K562 (cell line): ENCODE measurements around the gene CYSRT1. TPM values are rescaled to one million over a fixed set of nuclear protein-coding genes. Genes with fewer than 3 reads are reported as not detected.

Experiments
- ATAC-seq: fragments of 200-7000 bp; cut with Tn5 transposase; 3 replicates; pipeline ENCODE4 v1.9.1; 2020; ENCODE audit warnings: moderate library complexity
- BruUV-seq: library from RNA; stranded (reverse); fragments of 400-500 nt; replicated peaks from 2 replicates; lab custom pipeline; 2021; lab: Mats Ljungman, UMichigan
- CTCF ChIA-PET: fragments of 300-600 bp; formaldehyde crosslinking; extraction: SDS; loops from one replicate; lab custom pipeline; 2021; ENCODE audit warnings: low intra/inter-chr PET ratio; lab: Yijun Ruan, JAX
- POLR2A ChIA-PET: fragments of 300-600, 350-650 bp; sonication (Branson Sonifier 250); formaldehyde crosslinking; extraction: SDS; loops from one replicate; lab custom pipeline; 2021; ENCODE audit warnings: antibody characterized with exemption, inconsistent platforms; lab: Yijun Ruan, JAX
- DNase-seq, 4 experiments: peaks; one replicate each; pipeline versions ENCODE4 v3.0.0 to v3.0.0-alpha.2; 2011 to 2018; ENCODE audit warnings: low spot score in 3 of 4, mixed read lengths in 3 of 4; ENCODE audit errors: extremely low read depth in 1 of 4
- FAIRE-seq: peaks from 2 replicates; lab custom pipeline; 2011; peaks lifted over from hg19 to GRCh38; lab: Jason Lieb, UNC
- H2AFZ ChIP-seq: 2 replicates; pipeline ENCODE4 v1.6.0; 2011; ENCODE audit warnings: low read depth, low read length, control low read depth, inconsistent platforms
- H3K27ac ChIP-seq: fragments of 200-600 bp; 3 replicates; pipeline ENCODE4 v1.8.0; 2011; ENCODE audit warnings: low read depth, mild to moderate bottlenecking, control low read depth, inconsistent platforms, low read length, moderate library complexity, mixed read lengths; ENCODE audit errors: extremely low read depth
- H3K27me3 ChIP-seq, 2 experiments: fragments of 300-600 bp in 1 of 2; 2 replicates in 1 of 2; 3 replicates in 1 of 2; pipeline versions ENCODE4 v1.6.0 to v1.8.0; 2011; ENCODE audit warnings: inconsistent platforms in 2 of 2, low read length in 2 of 2, mild to moderate bottlenecking in 1 of 2, mixed read lengths in 1 of 2, moderate library complexity in 1 of 2; ENCODE audit not compliant: control insufficient read depth in 2 of 2, insufficient read depth in 2 of 2
- H3K36me3 ChIP-seq: fragments of 300-600 bp; 3 replicates; pipeline ENCODE4 v1.8.0; 2011; ENCODE audit warnings: mild to moderate bottlenecking, low read length, inconsistent platforms; ENCODE audit not compliant: control insufficient read depth, insufficient read depth
- H3K4me1 ChIP-seq, 2 experiments: fragments of 200-600 bp in 1 of 2; replicated peaks in 1 of 2; 2 replicates in 1 of 2; 3 replicates in 1 of 2; pipeline versions ENCODE4 v1.5.1 to v1.8.0; 2011; ENCODE audit warnings: inconsistent platforms in 2 of 2, low read length in 2 of 2, mild to moderate bottlenecking in 1 of 2, mixed read lengths in 1 of 2, moderate library complexity in 1 of 2; ENCODE audit not compliant: control insufficient read depth in 2 of 2, insufficient read depth in 2 of 2
- H3K4me2 ChIP-seq: 2 replicates; pipeline ENCODE4 v1.6.1; 2011; ENCODE audit warnings: low read length, control low read depth, inconsistent platforms, mixed read lengths; ENCODE audit not compliant: insufficient read depth
- H3K4me3 ChIP-seq: fragments of 200-600 bp; sonication (generic), shearing (Covaris generic); 2 replicates; pipeline ENCODE4 v1.5.1; 2016; ENCODE audit warnings: control low read depth, inconsistent platforms
- H3K79me2 ChIP-seq: fragments of 200-600 bp; 3 replicates; pipeline ENCODE4 v1.8.0; 2011; ENCODE audit warnings: low read length, inconsistent platforms; ENCODE audit not compliant: control insufficient read depth, insufficient read depth
- H3K9ac ChIP-seq, 2 experiments: 2 replicates each; pipeline versions ENCODE4 v1.6.0 to v1.6.1; 2011; ENCODE audit warnings: low read depth in 2 of 2, low read length in 2 of 2, control low read depth in 1 of 2, inconsistent platforms in 1 of 2, mild to moderate bottlenecking in 1 of 2, mixed read lengths in 1 of 2; ENCODE audit not compliant: insufficient read depth in 1 of 2
- H3K9me1 ChIP-seq: one replicate; pipeline ENCODE4 v1.6.0; 2011; ENCODE audit warnings: inconsistent platforms, mild to moderate bottlenecking, low read length, moderate library complexity; ENCODE audit not compliant: control insufficient read depth, insufficient read depth
- H3K9me3 ChIP-seq: replicated peaks from 2 replicates; pipeline ENCODE4 v1.5.1; 2011; ENCODE audit warnings: low read depth, low read length, inconsistent platforms; ENCODE audit not compliant: control insufficient read depth, insufficient read depth
- H4K20me1 ChIP-seq: replicated peaks from 2 replicates; pipeline ENCODE4 v1.6.1; 2011; ENCODE audit warnings: low read length, inconsistent platforms, mixed read lengths; ENCODE audit not compliant: control insufficient read depth, insufficient read depth
- HDAC3 ChIP-seq: fragments of 450-650 bp; IDR thresholded peaks from 2 replicates; pipeline ENCODE4 v1.6.1; 2018; ENCODE audit warnings: borderline replicate concordance, mild to moderate bottlenecking, moderate library complexity; ENCODE audit not compliant: partially characterized antibody
- PCBP2 ChIP-seq: fragments of 200-400 bp; formaldehyde crosslinking; IDR thresholded peaks from 2 replicates; pipeline ENCODE4 v1.6.1; 2018; ENCODE audit warnings: low read length, low read depth, mild to moderate bottlenecking, moderate library complexity; ENCODE audit not compliant: poor library complexity, severe bottlenecking
- TEAD1 ChIP-seq, 2 experiments: fragments of 450-650 bp in 1 of 2; sonication (generic) in 1 of 2; formaldehyde crosslinking; IDR thresholded peaks; 2 replicates each; pipeline versions ENCODE4 v1.4.0 to v1.8.0; 2020 to 2022; ENCODE audit warnings: mild to moderate bottlenecking in 2 of 2, missing genetic modification reagents in 1 of 2
- ZBTB33 ChIP-seq: sonication (generic); formaldehyde crosslinking; IDR thresholded peaks from 2 replicates; pipeline ENCODE4 v1.8.1; 2023; ENCODE audit warnings: mild to moderate bottlenecking, missing genetic modification reagents
- WGBS: fragments of 100-300 bp; shearing (Covaris generic); methylation state at CpG from one replicate; pipeline ENCODE4 v1.1.6; 2016; ENCODE audit warnings: low coverage, mixed read lengths; ENCODE audit not compliant: insufficient coverage; ENCODE audit errors: missing lambda C conversion rate; 5-methylcytosine and 5-hydroxymethylcytosine counted together
- in situ Hi-C: fragments of 300-500 bp; cut with MboI; formaldehyde crosslinking; loops from 4 replicates; pipeline ENCODE4 v1.15.0; 2018; ENCODE audit warnings: inconsistent platforms, mixed read lengths
- intact Hi-C: fragments of 100-400 bp; cut with micrococcal nuclease; formaldehyde crosslinking; loops from 2 replicates; pipeline ENCODE4 v1.14.2; 2022
- polyA plus RNA-seq, 8 experiments: library from polyadenylated mRNA; depleted of rRNA in 4 of 8; stranded (reverse) in 5 of 8; unstranded in 3 of 8; fragments of >200 nt; fragmentation: Nextera tagmentation in 2 of 8; fragmentation: Illumina TruSeq in 1 of 8; extraction: Ambion mirVana in 2 of 8; extraction: Trizol in 1 of 8; gene quantifications; 2 replicates each; pipeline versions ENCODE4 v1.2.1 to v1.2.3, GENCODE V29; 2011 to 2014; ENCODE audit warnings: inconsistent platforms in 1 of 8, missing spikeins in 1 of 8
- total RNA-seq, 7 experiments: library from RNA; depleted of rRNA in 6 of 7; stranded (reverse); fragments of >200 nt in 6 of 7; fragmentation: Illumina TruSeq in 2 of 7; extraction: Trizol in 2 of 7; gene quantifications; 2 replicates each; pipeline versions ENCODE4 v1.2.1 to v1.2.3, GENCODE V29; 2011 to 2021; ENCODE audit warnings: low replicate concordance in 1 of 7

The CYSRT1 gene
- total and polyA plus RNA-seq, 9 of the 15 experiments (the other 6 are each of a cell fraction or from before 2014, with no cell fraction given): 0.04 to 1.4 (median 0.42) TPM; not detected in 3

- no TSS peak for BruUV-seq
- in situ Hi-C loops: no loop called here
- H3K36me3 ChIP-seq: peaks cover 34% of the 10 kb centered on the region
- intact Hi-C loops: no loop called here
- H3K79me2 ChIP-seq: peaks cover 39% of the 10 kb centered on the region
- H3K27ac ChIP-seq: no peak overlapping the region
- H3K4me2 ChIP-seq: 0 out of 2 replicates have a peak overlapping the region, but pooled peaks have one; percentile 97
- TF ChIP-seq ZBTB33 (CRISPR knock-in tag): peak; percentile 27; the same call in 1 of the 2 replicates
- TF ChIP-seq TEAD1 (CRISPR knock-in tag; IDR thresholded peaks at IDR 0.05): no peak
- TF ChIP-seq HDAC3: no peak
- TF ChIP-seq PCBP2: no peak
- WGBS: 97% methylated on average over 11 of the region's 15 CpGs
- FAIRE-seq: no peak
- no peak for ATAC-seq
- H4K20me1 ChIP-seq: no peaks in the 10 kb centered on the region; the same call in 1 of the 2 replicates
- DNase-seq: no peak
- ChIA-PET POLR2A (interaction anchor here (0.7 to 8.3 kb wide), 3 partner anchors 10 to 16 kb away, joined by 3 to 221 read pairs (median 4); partner anchors contain the start of gene TUBB4B), CTCF (no interaction called here)
- peaks cover 13 to 51% of the 10 kb centered on the region in 2 experiments for H3K4me1 ChIP-seq
- no peak overlapping the region for H2AFZ ChIP-seq
- H3K9me1 ChIP-seq: no peaks in the 10 kb centered on the region
- H3K9me3 ChIP-seq: no peaks in the 10 kb centered on the region
- H3K4me3 ChIP-seq: no peak overlapping the region
- no peaks in the 10 kb centered on the region for H3K27me3 ChIP-seq
- peak overlapping the region in 1 of 2 experiments; percentile 95; a peak in 2 of 4 replicates for H3K9ac ChIP-seq
These were observed 31.9 kb downstream of the CYSRT1 start for GRCh38 chr9:137256856-137257255.
